Measurements from ENCODE around the gene CDC42.

Gene CDC42

GRCh38 chr1:22037520-22037919 lies 15.0 kb upstream of the CDC42 start:
- no peak for DNase-seq (ENCODE audit: low read depth)

GRCh38 chr1:22038036-22038435 lies 14.5 kb upstream of the CDC42 start:
- no peak for DNase-seq (ENCODE audit: low read depth)

- DNase-seq (ENCODE audit: low read depth) = peak; percentile 40
Measured at GRCh38 chr1:22039594-22040285, 12.8 kb upstream of the CDC42 start.

- DNase-seq (ENCODE audit: low read depth) = no peak
Measured at GRCh38 chr1:22040286-22040623, 12.3 kb upstream of the CDC42 start.

- no peak for DNase-seq (ENCODE audit: low read depth)
Measured at GRCh38 chr1:22041505-22041904, 11.0 kb upstream of the CDC42 start.

GRCh38 chr1:22043198-22043769 lies 9.2 kb upstream of the CDC42 start:
- DNase-seq (ENCODE audit: low read depth) = no peak

- DNase-seq (ENCODE audit: low read depth) = no peak
Measured at GRCh38 chr1:22044690-22045420, 7.7 kb upstream of the CDC42 start.

GRCh38 chr1:22045604-22046228 lies 6.8 kb upstream of the CDC42 start:
- DNase-seq (ENCODE audit: low read depth) = no peak

- no peak for DNase-seq (ENCODE audit: low read depth)
Measured at GRCh38 chr1:22048351-22049192, 3.9 kb upstream of the CDC42 start.

- DNase-seq (ENCODE audit: low read depth) = no peak
Measured at GRCh38 chr1:22050330-22050729, 2.2 kb upstream of the CDC42 start.

- DNase-seq (ENCODE audit: low read depth) = no peak
Measured at GRCh38 chr1:22051607-22052114, 848 bp upstream of the CDC42 start.

- peak; percentile 24 for DNase-seq (ENCODE audit: low read depth)
Measured at GRCh38 chr1:22053017-22053860, 730 bp downstream of the CDC42 start.

- DNase-seq (ENCODE audit: low read depth) = no peak
Measured at GRCh38 chr1:22053861-22054770, 1.6 kb downstream of the CDC42 start.

- DNase-seq (ENCODE audit: low read depth) = no peak
Measured at GRCh38 chr1:22055463-22055862, 3.0 kb downstream of the CDC42 start.

GRCh38 chr1:22056043-22056442 lies 3.5 kb downstream of the CDC42 start:
- no peak for DNase-seq (ENCODE audit: low read depth)

GRCh38 chr1:22056936-22057335 lies 4.4 kb downstream of the CDC42 start:
- DNase-seq (ENCODE audit: low read depth) = no peak

GRCh38 chr1:22057861-22058260 lies 5.4 kb downstream of the CDC42 start:
- DNase-seq (ENCODE audit: low read depth) = no peak

GRCh38 chr1:22064751-22065402 lies 12.4 kb downstream of the CDC42 start:
- no peak for DNase-seq (ENCODE audit: low read depth)

- DNase-seq (ENCODE audit: low read depth) = no peak
Measured at GRCh38 chr1:22071511-22071910, 19.0 kb downstream of the CDC42 start.

Measured in stimulated activated CD8-positive, alpha-beta memory T cell treated with anti-CD3 and anti-CD28 coated beads, Interleukin-15, amount 100 ng/mL, for 24 hours (primary cell).